Measurements from ENCODE around the gene NEGR1. TPM values are rescaled to one million over a fixed set of nuclear protein-coding genes. Genes with fewer than 3 reads are reported as not detected.

Gene NEGR1
- total RNA-seq, 1 donor: 20.7 TPM

GRCh38 chr1:71755441-71755840, 526.9 kb downstream of the NEGR1 start:
- no peak for DNase-seq (ENCODE audit: low read depth)
- TF ChIP-seq CTCF (IDR thresholded peaks at IDR 0.05; ENCODE audit: insufficient read depth, low read length): no peak

GRCh38 chr1:71753746-71754145, 528.6 kb downstream of the NEGR1 start:
- H3K4me3 ChIP-seq (ENCODE audit: low read depth, low read length): no peak overlapping the region
- no peak for DNase-seq (ENCODE audit: low read depth)
- no peak for TF ChIP-seq CTCF (IDR thresholded peaks at IDR 0.05; ENCODE audit: insufficient read depth, low read length)

More at GRCh38 chr1:71755441-71755840, 526.9 kb downstream of the NEGR1 start:
- H3K4me3 ChIP-seq (ENCODE audit: low read depth, low read length): no peak overlapping the region

GRCh38 chr1:71745326-71745725, 537.0 kb downstream of the NEGR1 start:
- no peak for DNase-seq (ENCODE audit: low read depth)
- no peak overlapping the region for H3K4me3 ChIP-seq (ENCODE audit: low read depth, low read length)
- no peak for TF ChIP-seq CTCF (IDR thresholded peaks at IDR 0.05; ENCODE audit: insufficient read depth, low read length)

GRCh38 chr1:71743862-71744261, 538.5 kb downstream of the NEGR1 start:
- no peak for TF ChIP-seq CTCF (IDR thresholded peaks at IDR 0.05; ENCODE audit: insufficient read depth, low read length)
- no peak overlapping the region for H3K4me3 ChIP-seq (ENCODE audit: low read depth, low read length)
- no peak for DNase-seq (ENCODE audit: low read depth)

GRCh38 chr1:71738910-71739309, 543.4 kb downstream of the NEGR1 start:
- H3K4me3 ChIP-seq (ENCODE audit: low read depth, low read length): no peak overlapping the region
- no peak for DNase-seq (ENCODE audit: low read depth)
- no peak for TF ChIP-seq CTCF (IDR thresholded peaks at IDR 0.05; ENCODE audit: insufficient read depth, low read length)

- no peak for DNase-seq (ENCODE audit: low read depth)
- H3K4me3 ChIP-seq (ENCODE audit: low read depth, low read length): no peak overlapping the region
- TF ChIP-seq CTCF (IDR thresholded peaks at IDR 0.05; ENCODE audit: insufficient read depth, low read length): no peak
These were observed 544.1 kb downstream of the NEGR1 start for GRCh38 chr1:71738256-71738655.

GRCh38 chr1:71737768-71738167, 544.6 kb downstream of the NEGR1 start:
- no peak for TF ChIP-seq CTCF (IDR thresholded peaks at IDR 0.05; ENCODE audit: insufficient read depth, low read length)

More at GRCh38 chr1:71737768-71738167, 544.6 kb downstream of the NEGR1 start:
- no peak overlapping the region for H3K4me3 ChIP-seq (ENCODE audit: low read depth, low read length)
- no peak for DNase-seq (ENCODE audit: low read depth)

Data from fibroblast of the aortic adventitia (primary cell).